Gastrocnemius medialis (tissue), 4 donors: ENCODE measurements around the gene FAM174C. TPM values are rescaled to one million over a fixed set of nuclear protein-coding genes. Genes with fewer than 3 reads are reported as not detected.

Source experiments
- ATAC-seq, 2 donors: fragments of 150-250 bp; one replicate each; pipeline ENCODE4 v1.9.1; 2016
- DNase-seq, 2 donors: peaks; one replicate each; pipeline ENCODE4 v3.0.0-alpha.2; 2019
- H3K27ac ChIP-seq, 4 donors: fragments of 200-600 bp; sonication (generic); 1 replicate in 1 of 4; 2 replicates in 3 of 4; pipeline ENCODE4 v1.5.1; 2016 to 2018; ENCODE audit warnings: mild to moderate bottlenecking in 2 of 4, moderate library complexity in 1 of 4
- H3K27me3 ChIP-seq, 3 donors: fragments of 200-600 bp; sonication (generic) in 2 of 3; 1 replicate in 1 of 3; 2 replicates in 2 of 3; pipeline versions ENCODE4 v1.5.1 to v1.6.0; 2016 to 2019; ENCODE audit warnings: mild to moderate bottlenecking in 1 of 3, moderate library complexity in 1 of 3
- H3K36me3 ChIP-seq, 2 donors: fragments of 200-600 bp; sonication (generic) in 1 of 2; one replicate each; pipeline ENCODE4 v1.5.1; 2017 to 2018
- H3K4me1 ChIP-seq, 2 donors: fragments of 200-600 bp; sonication (generic) in 1 of 2; one replicate each; pipeline ENCODE4 v1.5.1; 2016 to 2017; ENCODE audit warnings: mild to moderate bottlenecking in 2 of 2
- H3K4me3 ChIP-seq, 4 donors: fragments of 200-600 bp; sonication (generic) in 3 of 4; 1 replicate in 1 of 4; 2 replicates in 3 of 4; pipeline ENCODE4 v1.5.1; 2016 to 2019; ENCODE audit warnings: mild to moderate bottlenecking in 2 of 4
- H3K9me3 ChIP-seq, 3 donors: fragments of 200-600 bp; sonication (generic) in 2 of 3; 1 replicate in 1 of 3; 2 replicates in 2 of 3; pipeline ENCODE4 v1.5.1; 2016 to 2019
- POLR2A ChIP-seq, 2 donors: fragments of 450-650 bp; IDR thresholded peaks; one replicate each; pipeline ENCODE4 v1.6.1; 2017; ENCODE audit warnings: antibody characterized with exemption in 2 of 2, mild to moderate bottlenecking in 2 of 2, moderate library complexity in 2 of 2
- in situ Hi-C, 4 donors: fragments of 200-750 bp; cut with MboI; loops; one replicate each; pipeline versions ENCODE4 v1.15.0 to v1.8.0; 2017; ENCODE audit warnings: low sequenced_read_pairs in 4 of 4
- intact Hi-C: fragments of 100-400 bp; cut with DNase I; formaldehyde crosslinking; loops from one replicate; pipeline ENCODE4 v1.15.1; 2023; ENCODE audit warnings: low total_unique reads
- total RNA-seq, 4 donors: library from RNA; depleted of rRNA; stranded (reverse); fragments of >200 nt; gene quantifications; one replicate each; pipeline versions ENCODE4 v1.1.0 to v1.2.3, GENCODE V29; 2016
- TF ChIP-seq, protein P1 (sequence below), 5 experiments: fragments of 450-650 bp in 3 of 5; fragments of 200-600 bp in 2 of 5; sonication (generic) in 2 of 5; IDR thresholded peaks in 4 of 5; conservative IDR thresholded peaks in 1 of 5; 1 replicate in 4 of 5; 2 replicates in 1 of 5; pipeline ENCODE4 v1.5.1; 2016 to 2019; ENCODE audit warnings: antibody characterized with exemption in 5 of 5, mild to moderate bottlenecking in 3 of 5, moderate library complexity in 3 of 5

FAM174C gene
- total RNA-seq, 4 donors from 2014 or later: 18.7 to 36.7 (median 28.7) TPM

DNA sequence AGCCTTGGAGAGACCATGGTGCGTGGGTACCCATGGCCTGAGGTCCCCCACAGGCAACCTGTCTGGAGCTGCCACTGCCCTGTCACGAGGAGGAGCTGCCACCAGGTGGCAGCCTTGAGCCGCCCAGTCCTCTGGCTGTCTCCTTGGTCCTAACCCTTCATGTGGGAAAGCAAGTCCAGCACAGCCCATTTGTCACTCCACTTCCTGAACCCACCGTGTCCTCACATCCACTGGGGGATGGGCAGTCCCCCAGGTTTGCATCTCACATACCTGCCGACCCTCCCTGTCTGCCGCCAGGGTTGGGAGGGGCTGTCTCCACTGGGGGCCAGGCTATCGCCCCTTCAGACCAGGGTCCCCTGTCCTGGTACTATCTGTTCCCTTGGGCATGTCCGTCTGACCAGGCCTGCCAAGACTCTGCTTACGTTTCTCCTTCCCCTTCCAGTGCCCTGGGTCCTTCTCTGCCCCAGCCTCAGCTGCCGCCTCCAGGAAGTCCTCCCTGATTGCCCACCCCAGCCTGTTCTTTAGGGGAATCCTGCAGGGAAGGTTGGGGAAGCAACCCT is 4.5 kb downstream of the FAM174C start:
- ATAC-seq (peak; percentile 34 to 35), DNase-seq (peak in 1 of 2 donors; percentile 78)
- in situ Hi-C loops (no loop called here), intact Hi-C loops (loop anchor here (1.0 to 10.0 kb wide), 4 partner anchors 76 to 485 kb away; partner anchors contain the start of genes ADAMTSL5, GAMT and PTBP1)
- H3K4me1 ChIP-seq: peaks cover 14% of the 10 kb centered on the region in 2 donors
- H3K9me3 ChIP-seq: no peaks in the 10 kb centered on the region
- H3K36me3 ChIP-seq: peaks cover 0 to 20% of the 10 kb centered on the region in 2 donors
- no peak overlapping the region for H3K4me3 ChIP-seq
- peaks cover 17 to 19% (median 19%) of the 10 kb centered on the region in 3 donors for H3K27me3 ChIP-seq
- TF ChIP-seq, protein P1, sequence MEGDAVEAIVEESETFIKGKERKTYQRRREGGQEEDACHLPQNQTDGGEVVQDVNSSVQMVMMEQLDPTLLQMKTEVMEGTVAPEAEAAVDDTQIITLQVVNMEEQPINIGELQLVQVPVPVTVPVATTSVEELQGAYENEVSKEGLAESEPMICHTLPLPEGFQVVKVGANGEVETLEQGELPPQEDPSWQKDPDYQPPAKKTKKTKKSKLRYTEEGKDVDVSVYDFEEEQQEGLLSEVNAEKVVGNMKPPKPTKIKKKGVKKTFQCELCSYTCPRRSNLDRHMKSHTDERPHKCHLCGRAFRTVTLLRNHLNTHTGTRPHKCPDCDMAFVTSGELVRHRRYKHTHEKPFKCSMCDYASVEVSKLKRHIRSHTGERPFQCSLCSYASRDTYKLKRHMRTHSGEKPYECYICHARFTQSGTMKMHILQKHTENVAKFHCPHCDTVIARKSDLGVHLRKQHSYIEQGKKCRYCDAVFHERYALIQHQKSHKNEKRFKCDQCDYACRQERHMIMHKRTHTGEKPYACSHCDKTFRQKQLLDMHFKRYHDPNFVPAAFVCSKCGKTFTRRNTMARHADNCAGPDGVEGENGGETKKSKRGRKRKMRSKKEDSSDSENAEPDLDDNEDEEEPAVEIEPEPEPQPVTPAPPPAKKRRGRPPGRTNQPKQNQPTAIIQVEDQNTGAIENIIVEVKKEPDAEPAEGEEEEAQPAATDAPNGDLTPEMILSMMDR (IDR thresholded peaks at IDR 0.05 in 4 of 5, conservative IDR thresholded peaks at IDR 0.05 in 1 of 5): peak; percentile 76 to 96 (median 92)
- TF ChIP-seq POLR2A (IDR thresholded peaks at IDR 0.05): no peak
- peak overlapping the region in 1 of 4 donors; percentile 39 for H3K27ac ChIP-seq

DNA sequence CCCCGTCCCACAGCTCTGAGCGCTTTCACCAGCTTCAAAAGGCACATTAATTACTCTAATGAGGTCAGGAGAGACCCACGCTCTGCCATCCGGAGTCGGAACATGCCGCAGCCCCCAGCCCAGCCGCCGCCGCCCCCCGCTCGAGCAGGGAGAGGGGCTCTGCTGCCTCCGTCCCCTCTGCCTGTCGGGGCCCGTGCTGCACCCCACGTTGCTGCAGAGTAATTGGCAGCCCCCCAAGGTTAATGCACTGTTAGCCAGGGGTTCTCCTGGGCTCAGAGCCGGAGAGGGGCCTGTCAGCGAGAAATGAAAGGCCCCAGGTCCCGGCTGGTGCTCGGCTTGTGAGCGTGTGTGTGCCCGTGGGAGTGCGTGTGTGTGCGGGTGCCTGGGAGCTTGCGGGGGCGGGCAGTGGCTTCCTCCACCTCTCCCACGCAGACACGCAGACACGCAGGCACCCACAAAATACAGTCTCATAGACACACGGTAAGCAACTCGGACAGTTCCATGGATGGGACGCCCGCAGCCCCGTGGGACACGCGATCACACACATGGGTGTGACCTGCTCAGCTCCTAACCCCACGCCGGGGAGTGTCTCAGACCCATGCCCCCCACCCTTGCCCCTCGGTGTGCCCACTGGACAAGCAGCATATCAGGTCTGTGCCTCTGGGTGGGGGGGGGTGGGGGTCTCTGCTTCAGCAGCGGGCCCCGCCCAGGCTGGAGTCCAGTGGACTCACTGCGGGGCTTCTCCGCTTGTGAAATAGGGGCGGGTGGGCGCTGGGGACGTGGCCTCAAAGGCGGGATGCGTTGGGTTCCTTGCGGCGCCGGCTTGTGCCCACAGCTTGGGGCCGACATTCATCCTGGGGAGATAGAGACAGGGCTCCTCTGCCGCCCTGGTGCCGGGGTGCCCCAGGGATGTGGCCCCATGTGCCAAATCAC is 5.6 kb downstream of the FAM174C start:
- Histone ChIP-seq H3K4me1 (peaks cover 10 to 12% of the 10 kb centered on the region in 2 donors), H3K9me3 (no peaks in the 10 kb centered on the region), H3K4me3 (no peak overlapping the region), H3K27ac (no peak overlapping the region), H3K36me3 (peaks cover 0 to 19% of the 10 kb centered on the region in 2 donors), H3K27me3 (peaks cover 23 to 25% (median 25%) of the 10 kb centered on the region in 3 donors)
- DNase-seq: no peak
- no peak for ATAC-seq
- TF ChIP-seq, protein P1 (IDR thresholded peaks at IDR 0.05 in 4 of 5, conservative IDR thresholded peaks at IDR 0.05 in 1 of 5): no peak
- no peak for TF ChIP-seq POLR2A (IDR thresholded peaks at IDR 0.05)
- intact Hi-C loops (no loop called here), in situ Hi-C loops (no loop called here)

DNA sequence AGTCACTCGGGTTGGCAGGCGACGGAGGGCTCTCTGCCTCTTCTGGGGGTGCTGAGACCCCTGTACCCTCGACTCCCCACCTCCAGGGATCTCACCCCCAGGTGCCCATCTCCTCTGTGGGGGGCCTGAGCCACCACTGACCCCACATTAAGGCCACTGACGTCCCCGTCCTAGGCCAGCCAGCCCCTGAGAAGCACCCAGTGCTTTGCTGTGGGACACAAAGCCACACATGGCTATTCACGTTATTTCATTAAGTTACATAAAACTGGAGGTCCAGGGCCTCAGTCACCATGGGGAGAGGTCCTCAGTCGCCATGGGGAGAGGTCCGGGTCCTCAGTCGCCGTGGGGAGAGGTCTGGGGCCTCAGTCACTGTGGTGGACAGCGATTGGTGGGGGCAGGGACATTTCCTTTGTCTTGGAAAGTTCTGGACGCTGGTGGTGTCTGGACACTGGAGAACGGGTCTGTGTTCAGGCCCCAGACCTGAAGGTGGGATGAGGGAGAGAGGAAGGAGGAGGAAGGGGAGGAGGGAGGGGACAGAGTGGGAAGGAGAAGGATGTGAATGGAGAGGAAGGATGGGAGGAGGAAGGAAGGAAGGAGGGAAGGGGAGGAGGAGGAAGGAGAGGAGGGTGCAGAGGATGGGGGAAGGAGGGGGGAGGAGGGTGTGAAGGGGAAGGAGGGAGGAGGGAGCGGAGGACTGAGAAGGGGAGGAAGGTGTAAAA is 6.4 kb downstream of the FAM174C start:
- intact Hi-C loops: no loop called here
- ATAC-seq: no peak
- DNase-seq: no peak

DNA sequence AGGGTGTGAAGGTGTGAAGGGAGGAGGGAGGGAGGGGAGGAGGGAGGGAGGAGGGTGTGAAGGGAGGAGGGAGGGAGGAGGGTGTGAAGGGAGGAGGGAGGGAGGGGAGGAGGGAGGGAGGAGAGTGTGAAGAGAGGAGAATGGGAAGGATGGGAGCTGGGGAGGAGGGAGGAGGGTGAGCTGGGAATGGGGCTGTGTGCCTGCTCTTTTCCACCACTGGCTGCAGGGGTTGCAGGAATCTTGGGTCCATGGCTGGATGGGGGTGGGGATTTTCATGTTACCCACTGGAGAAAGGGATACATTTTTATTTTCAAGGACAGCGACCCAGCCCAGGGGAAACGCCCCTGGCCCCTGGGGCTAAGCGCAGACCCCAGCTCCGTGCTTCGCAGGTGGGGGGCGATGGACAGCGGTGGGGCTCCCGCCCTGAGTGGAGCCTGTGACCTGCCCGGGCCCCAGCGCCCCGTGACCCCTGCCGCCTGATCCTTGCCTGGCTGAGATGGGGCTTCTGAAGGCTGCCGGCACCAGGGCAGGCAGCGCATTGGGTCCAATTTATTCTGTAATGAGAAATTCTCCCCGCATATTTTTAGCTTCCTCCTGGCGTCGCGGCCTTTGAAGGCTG is 7.4 kb downstream of the FAM174C start:
- DNase-seq (no peak), ATAC-seq (no peak)
- H3K27ac ChIP-seq: no peak overlapping the region
- no peak overlapping the region for H3K4me3 ChIP-seq
- in situ Hi-C loops (no loop called here), intact Hi-C loops (no loop called here)
- no peak for TF ChIP-seq POLR2A (IDR thresholded peaks at IDR 0.05)
- TF ChIP-seq, protein P1 (IDR thresholded peaks at IDR 0.05 in 4 of 5, conservative IDR thresholded peaks at IDR 0.05 in 1 of 5): no peak
- peaks cover 0 to 12% of the 10 kb centered on the region in 2 donors for H3K36me3 ChIP-seq
- peaks cover 37 to 39% (median 39%) of the 10 kb centered on the region in 3 donors for H3K27me3 ChIP-seq
- H3K4me1 ChIP-seq: peaks cover 2 to 6% of the 10 kb centered on the region in 2 donors
- H3K9me3 ChIP-seq: no peaks in the 10 kb centered on the region

More for the DNA sequence above, 6.4 kb downstream of the FAM174C start:
- H3K27me3 ChIP-seq: peaks cover 28 to 30% (median 29%) of the 10 kb centered on the region in 3 donors
- H3K4me1 ChIP-seq: peaks cover 2 to 5% of the 10 kb centered on the region in 2 donors
- in situ Hi-C loops: no loop called here
- H3K4me3 ChIP-seq: no peak overlapping the region
- TF ChIP-seq, protein P1 (IDR thresholded peaks at IDR 0.05 in 4 of 5, conservative IDR thresholded peaks at IDR 0.05 in 1 of 5): no peak
- TF ChIP-seq POLR2A (IDR thresholded peaks at IDR 0.05): no peak
- H3K9me3 ChIP-seq: no peaks in the 10 kb centered on the region
- peaks cover 0 to 19% of the 10 kb centered on the region in 2 donors for H3K36me3 ChIP-seq
- no peak overlapping the region for H3K27ac ChIP-seq
